Thoracic aorta (tissue), 2 donors: ENCODE data around the gene CDHR2. TPM values are rescaled to one million over a fixed set of nuclear protein-coding genes. Genes with fewer than 3 reads are reported as not detected.
"Not testable (repeated sequence)": the region's sequence is repeated elsewhere in the genome, so short reads cannot be mapped to it uniquely, and the experiment has no call there.

Experiments
- ATAC-seq: fragments of 150-250 bp; one replicate; pipeline ENCODE4 v1.8.0; 2017; ENCODE audit warnings: low read depth; ENCODE audit not compliant: insufficient number of reproducible peaks, low FRiP score
- DNase-seq: peaks from one replicate; pipeline ENCODE4 v3.0.0-alpha.2; 2020; ENCODE audit warnings: low spot score
- H3K27ac ChIP-seq, 2 donors: fragments of 200-600 bp; sonication (generic); 1 replicate in 1 of 2; 2 replicates in 1 of 2; pipeline ENCODE4 v1.5.1; 2016; ENCODE audit warnings: mild to moderate bottlenecking in 2 of 2, moderate library complexity in 2 of 2
- H3K27me3 ChIP-seq: fragments of 200-600 bp; sonication (generic); replicated peaks from 2 replicates; pipeline ENCODE4 v1.6.0; 2016; ENCODE audit warnings: mild to moderate bottlenecking; ENCODE audit not compliant: insufficient read depth
- H3K36me3 ChIP-seq: fragments of 200-600 bp; sonication (generic); one replicate; pipeline ENCODE4 v1.5.1; 2016
- H3K4me1 ChIP-seq, 2 donors: fragments of 200-600 bp; sonication (generic); 1 replicate in 1 of 2; 2 replicates in 1 of 2; pipeline versions ENCODE4 v1.5.1 to v1.6.0; 2016; ENCODE audit warnings: low read depth in 2 of 2, mild to moderate bottlenecking in 1 of 2; ENCODE audit not compliant: control insufficient read depth in 1 of 2
- H3K4me3 ChIP-seq: fragments of 200-600 bp; sonication (generic); 2 replicates; pipeline ENCODE4 v1.5.1; 2016; ENCODE audit warnings: mild to moderate bottlenecking
- H3K9me3 ChIP-seq: fragments of 200-600 bp; sonication (generic); 2 replicates; pipeline ENCODE4 v1.5.1; 2016
- total RNA-seq, 2 donors: library from RNA; depleted of rRNA; stranded (reverse); fragments of >200 nt; gene quantifications; one replicate each; pipeline versions ENCODE4 v1.1.0 to v1.2.3, GENCODE V29; 2016
- TF ChIP-seq, protein P1 (sequence below): fragments of 200-600 bp; sonication (generic); IDR thresholded peaks from one replicate; pipeline ENCODE4 v1.5.1; 2019; ENCODE audit warnings: antibody characterized with exemption

CDHR2 gene
- total RNA-seq, 2 donors from 2014 or later: not detected

DNA sequence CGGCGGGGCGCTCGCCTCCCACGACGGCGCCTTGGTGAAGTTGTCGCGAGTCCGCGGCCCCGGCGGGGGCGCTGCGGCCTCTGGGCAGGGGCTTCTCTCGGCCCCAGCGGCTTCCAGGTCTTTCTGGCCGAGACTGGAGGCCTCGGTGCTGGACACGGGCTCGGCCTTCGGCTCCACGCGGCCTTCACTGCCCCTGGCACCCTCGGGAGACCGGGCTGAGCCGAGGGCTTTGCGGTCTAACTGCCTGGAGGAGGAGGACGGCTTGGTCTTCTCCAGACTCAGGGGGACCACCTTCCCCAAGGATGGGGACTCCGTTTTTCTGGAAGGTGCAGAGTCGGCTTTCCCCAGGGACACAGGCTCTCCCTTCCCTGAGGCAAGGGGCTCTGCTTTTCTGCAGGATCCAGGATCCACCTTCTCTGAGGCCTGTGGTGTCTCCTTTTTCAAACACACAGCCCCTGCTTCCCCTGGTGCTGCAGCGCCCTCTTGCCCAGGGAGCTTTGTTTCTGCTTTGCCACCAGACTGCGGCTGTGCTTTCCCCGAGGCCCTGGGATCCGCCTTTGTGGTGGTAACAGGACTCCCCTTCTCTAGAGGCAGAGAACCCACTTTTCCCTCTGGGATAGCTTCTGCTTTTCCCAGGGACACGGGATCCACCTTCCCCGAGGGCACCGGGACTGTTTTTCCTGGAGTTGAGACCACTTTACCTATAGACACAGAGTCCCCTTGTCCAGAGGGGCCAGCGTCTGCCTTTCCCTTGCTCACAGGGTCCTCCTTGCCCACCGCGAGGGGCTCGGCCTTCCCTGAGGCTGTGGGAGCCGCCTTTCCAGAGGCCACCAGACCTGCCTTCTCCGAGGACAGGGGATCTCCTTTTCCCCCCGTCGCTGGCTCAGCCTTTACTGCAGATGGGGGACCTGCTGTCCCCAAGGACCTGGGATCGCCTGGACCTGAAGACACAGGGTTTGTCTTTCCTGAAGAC, 48.6 kb downstream of the CDHR2 start:
- peaks cover 0 to 4% of the 10 kb centered on the region in 2 donors for H3K4me1 ChIP-seq
- ATAC-seq: no peak
- DNase-seq: no peak
- H3K4me3 ChIP-seq: peak overlapping the region; percentile 63
- no peaks in the 10 kb centered on the region for H3K27me3 ChIP-seq
- TF ChIP-seq, protein P1, sequence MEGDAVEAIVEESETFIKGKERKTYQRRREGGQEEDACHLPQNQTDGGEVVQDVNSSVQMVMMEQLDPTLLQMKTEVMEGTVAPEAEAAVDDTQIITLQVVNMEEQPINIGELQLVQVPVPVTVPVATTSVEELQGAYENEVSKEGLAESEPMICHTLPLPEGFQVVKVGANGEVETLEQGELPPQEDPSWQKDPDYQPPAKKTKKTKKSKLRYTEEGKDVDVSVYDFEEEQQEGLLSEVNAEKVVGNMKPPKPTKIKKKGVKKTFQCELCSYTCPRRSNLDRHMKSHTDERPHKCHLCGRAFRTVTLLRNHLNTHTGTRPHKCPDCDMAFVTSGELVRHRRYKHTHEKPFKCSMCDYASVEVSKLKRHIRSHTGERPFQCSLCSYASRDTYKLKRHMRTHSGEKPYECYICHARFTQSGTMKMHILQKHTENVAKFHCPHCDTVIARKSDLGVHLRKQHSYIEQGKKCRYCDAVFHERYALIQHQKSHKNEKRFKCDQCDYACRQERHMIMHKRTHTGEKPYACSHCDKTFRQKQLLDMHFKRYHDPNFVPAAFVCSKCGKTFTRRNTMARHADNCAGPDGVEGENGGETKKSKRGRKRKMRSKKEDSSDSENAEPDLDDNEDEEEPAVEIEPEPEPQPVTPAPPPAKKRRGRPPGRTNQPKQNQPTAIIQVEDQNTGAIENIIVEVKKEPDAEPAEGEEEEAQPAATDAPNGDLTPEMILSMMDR: no peak
- H3K9me3 ChIP-seq: no peaks in the 10 kb centered on the region
- no peak overlapping the region for H3K27ac ChIP-seq
- H3K36me3 ChIP-seq: no peaks in the 10 kb centered on the region

DNA sequence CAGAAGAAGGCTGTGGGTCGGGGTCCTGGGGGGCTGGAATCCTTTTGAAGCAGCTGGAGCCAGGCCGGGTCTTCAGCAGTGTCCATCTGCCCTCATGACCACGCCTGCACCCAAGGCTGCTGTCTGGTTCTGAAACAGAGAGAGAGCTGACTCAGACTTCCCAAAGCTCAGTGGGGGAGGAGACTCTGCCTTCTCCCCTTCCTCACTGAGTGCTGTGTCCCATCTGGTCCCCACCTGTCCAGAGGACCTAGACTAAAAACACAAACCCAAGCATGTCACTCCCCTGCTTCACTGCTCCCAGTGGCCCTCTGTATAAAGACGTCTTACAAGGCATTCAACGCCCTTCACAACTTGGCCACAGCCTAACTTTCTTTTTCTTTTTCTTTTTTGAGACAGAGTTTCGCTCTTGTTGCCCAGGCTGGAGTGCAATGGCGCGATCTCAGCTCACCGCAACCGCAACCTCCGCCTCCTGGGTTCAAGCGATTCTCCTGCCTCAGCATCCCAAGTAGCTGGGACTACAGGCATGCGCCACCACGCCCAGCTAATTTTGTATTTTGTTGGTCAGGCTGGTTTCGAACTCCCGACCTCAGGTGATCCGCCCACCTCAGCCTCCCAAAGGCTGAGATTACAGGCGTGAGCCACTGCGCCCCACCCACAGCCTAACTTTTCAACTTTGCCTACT, 50.7 kb downstream of the CDHR2 start:
- H3K4me1 ChIP-seq, H3K27me3 ChIP-seq, H3K9me3 ChIP-seq, DNase-seq, ATAC-seq, H3K4me3 ChIP-seq, H3K36me3 ChIP-seq, H3K27ac ChIP-seq: not testable (repeated sequence)

DNA sequence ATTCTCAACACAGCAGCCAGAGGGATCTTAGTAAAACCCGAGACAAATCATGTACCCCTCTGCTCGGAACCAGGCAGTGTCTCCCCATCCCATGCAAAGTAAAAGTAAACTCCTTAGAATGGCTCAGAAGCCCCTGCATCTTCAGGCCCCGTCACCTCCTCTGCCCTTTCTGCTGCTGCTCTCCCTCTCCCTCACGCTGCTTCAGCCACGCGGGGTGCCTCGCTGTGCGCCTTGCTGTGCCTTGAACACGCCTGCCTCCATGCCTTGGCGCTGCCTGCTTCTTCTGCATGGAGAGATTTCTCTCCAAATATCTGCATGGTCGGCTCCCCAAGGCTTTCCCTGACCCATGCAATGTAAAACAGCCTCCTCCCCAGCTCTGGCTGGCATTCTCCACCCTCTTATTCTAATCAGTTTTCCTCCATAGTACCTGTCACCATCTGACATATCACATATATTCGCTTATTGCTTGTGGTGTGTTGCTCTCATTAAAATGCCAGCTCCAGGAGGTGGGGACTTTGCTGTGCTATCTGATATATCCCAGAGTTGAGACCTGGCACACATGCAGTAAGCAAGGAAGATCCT, 52.9 kb downstream of the CDHR2 start:
- no peaks in the 10 kb centered on the region for H3K36me3 ChIP-seq
- no peak overlapping the region for H3K27ac ChIP-seq
- H3K4me3 ChIP-seq: no peak overlapping the region
- DNase-seq: no peak
- no peaks in the 10 kb centered on the region for H3K27me3 ChIP-seq
- peaks cover 0 to 3% of the 10 kb centered on the region in 2 donors for H3K4me1 ChIP-seq
- TF ChIP-seq, protein P1: no peak
- ATAC-seq: no peak
- H3K9me3 ChIP-seq: no peaks in the 10 kb centered on the region

DNA sequence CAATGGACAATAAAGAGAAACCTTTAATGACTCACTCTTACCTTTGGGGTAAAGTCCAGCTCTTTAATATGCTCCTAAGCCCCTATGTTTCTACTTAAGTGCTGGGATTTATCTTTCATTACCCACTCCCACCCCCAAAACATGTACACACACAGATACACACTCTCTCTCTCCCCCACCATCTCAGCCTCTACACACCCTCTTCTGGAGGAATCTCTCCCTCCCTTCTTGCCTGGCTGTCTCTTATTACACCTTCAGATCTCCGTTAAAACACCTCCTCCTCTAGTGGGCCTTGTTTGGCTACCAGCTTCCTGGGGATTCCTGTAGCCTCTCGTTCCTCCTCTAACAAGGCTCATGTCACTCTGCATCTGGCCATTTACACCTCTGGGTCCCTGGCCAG, 53.9 kb downstream of the CDHR2 start:
- H3K9me3 ChIP-seq: no peaks in the 10 kb centered on the region
- TF ChIP-seq, protein P1: no peak
- no peak for ATAC-seq

DNA sequence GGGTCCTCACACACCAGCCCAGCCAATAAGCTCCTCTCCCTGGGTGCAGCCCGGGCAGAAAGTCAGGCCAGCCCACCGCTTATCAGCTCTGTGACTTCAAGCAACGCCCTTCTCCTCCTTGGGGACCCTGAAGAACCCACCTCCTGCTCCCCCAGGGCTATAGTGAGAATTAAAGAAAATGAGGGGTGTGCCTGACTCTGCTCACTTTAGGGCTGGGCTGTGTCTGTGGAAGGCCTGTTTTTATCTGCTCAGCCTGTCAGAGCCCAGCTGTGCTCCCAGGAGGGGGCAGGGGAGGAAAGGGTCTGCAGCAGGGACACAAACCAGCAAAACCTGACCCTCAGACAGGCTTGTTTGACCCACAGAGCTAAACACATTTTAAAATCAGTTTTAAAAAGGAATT, 56.9 kb downstream of the CDHR2 start:
- no peak overlapping the region for H3K27ac ChIP-seq
- H3K4me3 ChIP-seq: no peak overlapping the region
- H3K27me3 ChIP-seq: no peaks in the 10 kb centered on the region
- H3K9me3 ChIP-seq: no peaks in the 10 kb centered on the region
- TF ChIP-seq, protein P1: no peak
- H3K4me1 ChIP-seq: no peaks in the 10 kb centered on the region
- H3K36me3 ChIP-seq: no peaks in the 10 kb centered on the region
- no peak for ATAC-seq
- DNase-seq: no peak

More for the DNA sequence above, 53.9 kb downstream of the CDHR2 start:
- DNase-seq: no peak
- Histone ChIP-seq H3K4me1 (no peaks in the 10 kb centered on the region), H3K27ac (no peak overlapping the region), H3K4me3 (no peak overlapping the region), H3K36me3 (no peaks in the 10 kb centered on the region), H3K27me3 (no peaks in the 10 kb centered on the region)
